HG02885 (cell line): Measurements from ENCODE around the gene SLC12A5.

ENCODE experiments used
- ATAC-seq: cut with Tn5 transposase; IDR thresholded peaks from one replicate; pipeline ENCODE4 v1.9.1; 2021; ENCODE audit warnings: mild to moderate bottlenecking; ENCODE audit not compliant: unreplicated experiment, poor library complexity

SLC12A5 gene

GRCh38 chr20:46050885-46051284, 21.9 kb downstream of the SLC12A5 start:
- ATAC-seq: no peak

GRCh38 chr20:46051556-46052308, 22.7 kb downstream of the SLC12A5 start:
- ATAC-seq: no peak

- ATAC-seq: no peak
These were observed 24.4 kb downstream of the SLC12A5 start for GRCh38 chr20:46053416-46053815.

GRCh38 chr20:46054606-46055005, 25.6 kb downstream of the SLC12A5 start:
- no peak for ATAC-seq

- ATAC-seq: no peak
These were observed 26.3 kb downstream of the SLC12A5 start for GRCh38 chr20:46055269-46055668.

GRCh38 chr20:46056027-46056833, 27.2 kb downstream of the SLC12A5 start:
- ATAC-seq: no peak

GRCh38 chr20:46056970-46057855, 28.2 kb downstream of the SLC12A5 start:
- ATAC-seq: no peak

GRCh38 chr20:46057856-46058598, 29.0 kb downstream of the SLC12A5 start:
- ATAC-seq: no peak

GRCh38 chr20:46058599-46059281, 29.7 kb downstream of the SLC12A5 start:
- ATAC-seq: no peak

- ATAC-seq: no peak
These were observed 31.4 kb downstream of the SLC12A5 start for GRCh38 chr20:46060301-46060881.

- ATAC-seq: no peak
These were observed 32.0 kb downstream of the SLC12A5 start for GRCh38 chr20:46060975-46061374.

GRCh38 chr20:46062151-46062550, 33.1 kb downstream of the SLC12A5 start:
- ATAC-seq: no peak

GRCh38 chr20:46062621-46063020, 33.6 kb downstream of the SLC12A5 start:
- no peak for ATAC-seq

- no peak for ATAC-seq
These were observed 34.1 kb downstream of the SLC12A5 start for GRCh38 chr20:46063151-46063550.

- ATAC-seq: no peak
These were observed 34.6 kb downstream of the SLC12A5 start for GRCh38 chr20:46063652-46064054.

- no peak for ATAC-seq
These were observed 36.0 kb downstream of the SLC12A5 start for GRCh38 chr20:46065006-46065405.

- ATAC-seq: no peak
These were observed 36.7 kb downstream of the SLC12A5 start for GRCh38 chr20:46065691-46066090.

- no peak for ATAC-seq
These were observed 41.3 kb downstream of the SLC12A5 start for GRCh38 chr20:46070215-46070900.
